Stimulated activated effector memory CD8-positive, alpha-beta T cell treated with anti-CD3 and anti-CD28 coated beads, Interleukin-12 subunit alpha, Interleukin-12 subunit beta, amount 100 ng/mL, for 72 hours (primary cell): ENCODE results near the gene SYCE1L.
A peak's percentile ranks its signal among the peaks of the same experiment; 100 is the strongest.
"Not testable (repeated sequence)": the region's sequence is repeated elsewhere in the genome, so short reads cannot be mapped to it uniquely, and the experiment has no call there.

Experiments used
- ATAC-seq: fragments of 150-1000 bp; cut with Tn5 transposase; 2 replicates; pipeline ENCODE4 v1.10.0; 2021
- DNase-seq, 2 donors: peaks; one replicate each; pipeline ENCODE4 v3.0.0; 2021 to 2022; ENCODE audit warnings: low spot score in 2 of 2
- H3K27ac Mint-ChIP-seq: one replicate; pipeline ENCODE4 v1.8.0; 2022; ENCODE audit warnings: mild to moderate bottlenecking, mixed read lengths
- H3K36me3 Mint-ChIP-seq: one replicate; pipeline ENCODE4 v1.8.0; 2022; ENCODE audit warnings: mild to moderate bottlenecking, mixed read lengths
- H3K4me1 Mint-ChIP-seq: one replicate; pipeline ENCODE4 v1.8.0; 2022; ENCODE audit warnings: mixed read lengths
- H3K4me3 Mint-ChIP-seq: one replicate; pipeline ENCODE4 v1.8.0; 2022; ENCODE audit warnings: mild to moderate bottlenecking, mixed read lengths
- H3K9me3 Mint-ChIP-seq: one replicate; pipeline ENCODE4 v1.8.0; 2022; ENCODE audit warnings: mixed read lengths

Gene SYCE1L

DNA sequence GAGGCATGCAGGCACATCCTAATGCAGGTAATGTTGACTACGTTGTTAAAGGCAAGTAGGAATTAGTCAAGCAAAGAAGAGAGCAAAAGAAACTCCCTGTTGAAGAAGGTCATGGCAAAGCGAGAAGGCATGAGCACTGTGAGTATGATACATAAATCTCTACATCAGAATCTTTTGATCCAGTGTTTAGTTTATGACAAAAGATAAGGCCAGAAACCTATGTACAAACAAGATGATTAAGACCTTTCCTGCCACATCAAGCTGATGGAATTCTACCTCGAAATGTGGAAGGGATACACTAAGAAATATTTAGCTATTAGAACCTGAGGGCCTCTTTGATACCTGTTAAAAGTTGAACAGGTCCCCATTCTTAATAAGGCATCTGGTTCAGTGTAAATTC, 20.2 kb downstream of the SYCE1L start:
- Mint-ChIP-seq H3K4me3 (no peak overlapping the region), H3K36me3 (no peaks in the 10 kb centered on the region), H3K4me1 (no peaks in the 10 kb centered on the region), H3K9me3 (no peaks in the 10 kb centered on the region), H3K27ac (no peak overlapping the region)
- DNase-seq (no peak), ATAC-seq (no peak)

DNA sequence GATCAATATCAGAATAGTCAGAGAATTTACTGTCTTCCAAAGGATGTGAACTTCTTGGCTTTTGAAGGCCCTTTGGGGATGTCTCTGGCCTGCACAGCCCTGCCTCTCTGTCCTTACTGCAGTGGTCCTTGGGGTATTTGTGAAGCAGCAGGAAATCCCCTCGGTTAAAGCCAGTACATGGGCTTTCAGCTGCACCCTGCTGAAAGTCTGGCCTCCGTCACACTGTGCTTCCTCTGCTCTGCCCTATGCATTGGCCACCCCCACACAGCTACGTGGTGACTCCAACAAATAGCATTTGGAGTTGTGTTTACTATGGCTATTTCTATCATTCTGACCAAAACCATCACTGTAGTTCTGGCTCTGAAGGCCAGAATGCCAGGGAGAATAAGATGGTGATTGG, 21.2 kb downstream of the SYCE1L start:
- ATAC-seq (no peak), DNase-seq (no peak)
- no peak overlapping the region for H3K27ac Mint-ChIP-seq
- no peak overlapping the region for H3K4me3 Mint-ChIP-seq
- H3K9me3 Mint-ChIP-seq: no peaks in the 10 kb centered on the region
- H3K4me1 Mint-ChIP-seq: no peaks in the 10 kb centered on the region
- H3K36me3 Mint-ChIP-seq: no peaks in the 10 kb centered on the region

DNA sequence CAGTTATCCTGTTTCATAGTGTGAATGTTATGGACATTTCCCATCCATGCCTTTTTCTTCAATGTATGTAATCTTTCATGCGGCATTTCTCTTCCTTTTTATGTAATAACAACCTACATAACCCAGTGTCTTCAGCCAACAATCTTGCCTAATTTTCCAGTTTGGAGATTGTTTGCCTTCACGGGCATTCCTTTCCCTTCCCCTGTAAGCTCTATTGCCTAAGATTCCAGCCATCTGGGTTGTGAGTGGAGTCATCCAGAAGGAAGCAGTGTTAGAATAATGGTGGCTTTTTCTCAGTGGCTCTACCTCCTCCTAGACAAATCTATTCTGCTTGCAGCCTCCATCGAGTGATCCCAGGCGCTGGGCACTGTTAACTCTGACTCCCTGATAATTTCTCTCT, 22.3 kb downstream of the SYCE1L start:
- H3K4me3 Mint-ChIP-seq: no peak overlapping the region
- H3K27ac Mint-ChIP-seq: no peak overlapping the region
- H3K4me1 Mint-ChIP-seq: no peaks in the 10 kb centered on the region
- no peaks in the 10 kb centered on the region for H3K36me3 Mint-ChIP-seq
- no peaks in the 10 kb centered on the region for H3K9me3 Mint-ChIP-seq
- no peak for DNase-seq
- no peak for ATAC-seq

- Mint-ChIP-seq H3K36me3 (no peaks in the 10 kb centered on the region), H3K4me1 (no peaks in the 10 kb centered on the region), H3K27ac (no peak overlapping the region), H3K9me3 (no peaks in the 10 kb centered on the region), H3K4me3 (no peak overlapping the region)
- ATAC-seq: no peak
- peak in 1 of 2 donors; percentile 60 for DNase-seq
Observed at GRCh38 chr16:77223184-77223583, 24.0 kb downstream of the SYCE1L start.

GRCh38 chr16:77225182-77225581, 26.0 kb downstream of the SYCE1L start:
- DNase-seq (no peak), ATAC-seq (no peak)
- Mint-ChIP-seq H3K9me3 (no peaks in the 10 kb centered on the region), H3K4me1 (no peaks in the 10 kb centered on the region), H3K27ac (no peak overlapping the region), H3K36me3 (no peaks in the 10 kb centered on the region), H3K4me3 (no peak overlapping the region)

DNA sequence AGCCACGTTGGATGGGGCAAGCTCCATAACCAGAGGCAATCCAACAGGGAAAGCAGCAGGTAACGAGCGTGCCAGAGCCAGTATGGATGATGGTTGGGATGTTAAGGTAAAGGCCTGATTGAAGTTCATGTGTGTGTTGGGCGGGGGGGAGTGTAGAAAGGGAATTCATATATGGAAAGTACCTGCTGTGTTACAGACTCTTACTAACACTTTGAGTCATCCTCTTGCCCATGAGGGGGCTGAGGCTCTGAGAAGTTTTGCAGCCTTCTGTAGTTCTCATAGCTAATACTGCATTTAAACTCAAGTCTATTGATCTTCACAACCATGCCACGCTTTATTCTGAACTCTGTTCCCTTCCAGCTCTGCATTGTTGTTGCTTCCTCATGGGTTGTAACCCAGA, 28.5 kb downstream of the SYCE1L start:
- ATAC-seq: peak; percentile 76
- Mint-ChIP-seq H3K36me3 (no peaks in the 10 kb centered on the region), H3K9me3 (no peaks in the 10 kb centered on the region), H3K4me1 (no peaks in the 10 kb centered on the region), H3K27ac (no peak overlapping the region), H3K4me3 (no peak overlapping the region)
- DNase-seq: no peak

GRCh38 chr16:77231047-77231446, 31.8 kb downstream of the SYCE1L start:
- no peak for ATAC-seq
- no peaks in the 10 kb centered on the region for H3K36me3 Mint-ChIP-seq
- no peak overlapping the region for H3K27ac Mint-ChIP-seq
- H3K4me1 Mint-ChIP-seq: no peaks in the 10 kb centered on the region
- H3K9me3 Mint-ChIP-seq: no peaks in the 10 kb centered on the region
- DNase-seq: no peak
- H3K4me3 Mint-ChIP-seq: no peak overlapping the region

GRCh38 chr16:77233799-77234519, 34.8 kb downstream of the SYCE1L start:
- Mint-ChIP-seq H3K4me1 (no peaks in the 10 kb centered on the region), H3K4me3 (no peak overlapping the region), H3K9me3 (no peaks in the 10 kb centered on the region), H3K36me3 (no peaks in the 10 kb centered on the region), H3K27ac (no peak overlapping the region)
- DNase-seq (no peak), ATAC-seq (no peak)

GRCh38 chr16:77234611-77235010, 35.4 kb downstream of the SYCE1L start:
- Mint-ChIP-seq H3K9me3 (no peaks in the 10 kb centered on the region), H3K36me3 (no peaks in the 10 kb centered on the region), H3K27ac (no peak overlapping the region), H3K4me1 (no peaks in the 10 kb centered on the region), H3K4me3 (no peak overlapping the region)
- ATAC-seq (no peak), DNase-seq (no peak)

DNA sequence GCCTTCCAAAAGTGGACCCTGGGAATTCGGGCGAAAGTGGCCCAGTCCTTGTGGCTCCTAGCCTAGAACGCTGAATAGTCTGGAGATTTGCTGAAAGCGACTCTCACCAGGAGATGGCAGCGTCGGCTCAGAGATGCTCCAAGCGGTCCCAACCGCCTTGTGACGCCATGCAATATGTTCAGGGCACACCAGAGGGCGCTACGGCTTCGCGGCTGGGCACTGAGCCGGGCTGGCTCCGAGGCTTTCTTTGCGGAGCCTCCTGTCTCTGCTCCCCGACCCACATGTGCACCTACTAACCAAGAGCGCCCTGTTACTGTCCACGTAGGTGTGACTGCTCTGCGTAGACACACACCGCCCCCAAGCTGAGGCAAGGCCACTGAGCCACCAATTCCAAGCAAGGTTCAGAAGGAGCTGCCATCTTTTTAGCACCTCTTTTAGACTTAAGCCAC, 36.9 kb downstream of the SYCE1L start:
- Mint-ChIP-seq H3K27ac (no peak overlapping the region), H3K36me3 (no peaks in the 10 kb centered on the region), H3K9me3 (no peaks in the 10 kb centered on the region), H3K4me1 (no peaks in the 10 kb centered on the region), H3K4me3 (peak overlapping the region; percentile 18)
- peak; percentile 83 to 91 for DNase-seq
- ATAC-seq: peak; percentile 96

DNA sequence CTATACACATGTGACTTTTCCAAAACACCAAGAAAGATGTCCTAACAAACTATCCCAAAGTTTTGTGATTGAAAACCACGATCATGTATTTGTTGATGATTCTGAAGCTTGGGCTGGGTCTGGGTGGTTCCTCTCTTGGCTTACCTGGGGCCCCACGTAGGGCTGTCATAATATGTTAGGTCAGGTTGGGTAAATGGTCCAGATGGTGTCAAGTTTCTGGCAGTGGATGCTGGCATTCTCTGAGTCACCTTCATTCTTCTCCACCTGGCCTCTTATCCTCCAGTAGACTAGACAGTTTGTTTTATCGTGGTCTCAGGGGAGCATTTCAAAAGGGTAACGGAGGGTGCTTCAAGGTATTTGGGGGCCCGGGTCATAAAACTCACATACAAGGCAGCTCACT, 39.4 kb downstream of the SYCE1L start:
- DNase-seq (no peak), ATAC-seq (no peak)
- H3K9me3 Mint-ChIP-seq: no peaks in the 10 kb centered on the region
- H3K27ac Mint-ChIP-seq: no peak overlapping the region
- H3K36me3 Mint-ChIP-seq: no peaks in the 10 kb centered on the region
- H3K4me1 Mint-ChIP-seq: no peaks in the 10 kb centered on the region
- H3K4me3 Mint-ChIP-seq: no peak overlapping the region

DNA sequence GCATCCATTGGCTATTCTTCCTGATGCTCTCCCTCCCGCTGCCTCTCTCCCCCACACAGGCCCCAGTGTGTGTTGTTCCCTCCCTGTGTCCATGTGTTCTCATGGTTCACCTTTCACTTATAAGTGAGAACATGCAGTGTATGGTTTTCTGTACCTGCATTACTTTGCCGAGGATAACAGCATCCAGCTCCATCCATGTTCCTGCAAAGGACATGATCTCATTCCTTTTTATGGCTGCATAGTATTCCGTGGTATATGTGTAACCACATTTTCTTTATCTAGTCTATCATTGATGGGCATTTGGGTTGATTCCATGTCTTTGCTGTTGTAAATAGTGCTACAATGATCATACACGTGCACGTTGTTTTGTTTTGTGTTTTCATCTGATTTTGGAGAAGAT, 43.3 kb downstream of the SYCE1L start:
- H3K4me3 Mint-ChIP-seq, H3K27ac Mint-ChIP-seq, H3K4me1 Mint-ChIP-seq, H3K9me3 Mint-ChIP-seq, ATAC-seq, DNase-seq, H3K36me3 Mint-ChIP-seq: not testable (repeated sequence)

GRCh38 chr16:77246150-77246549, 46.9 kb downstream of the SYCE1L start:
- H3K36me3 Mint-ChIP-seq: no peaks in the 10 kb centered on the region
- ATAC-seq: no peak
- no peaks in the 10 kb centered on the region for H3K9me3 Mint-ChIP-seq
- H3K4me3 Mint-ChIP-seq: no peak overlapping the region
- H3K27ac Mint-ChIP-seq: no peak overlapping the region
- H3K4me1 Mint-ChIP-seq: no peaks in the 10 kb centered on the region
- no peak for DNase-seq

DNA sequence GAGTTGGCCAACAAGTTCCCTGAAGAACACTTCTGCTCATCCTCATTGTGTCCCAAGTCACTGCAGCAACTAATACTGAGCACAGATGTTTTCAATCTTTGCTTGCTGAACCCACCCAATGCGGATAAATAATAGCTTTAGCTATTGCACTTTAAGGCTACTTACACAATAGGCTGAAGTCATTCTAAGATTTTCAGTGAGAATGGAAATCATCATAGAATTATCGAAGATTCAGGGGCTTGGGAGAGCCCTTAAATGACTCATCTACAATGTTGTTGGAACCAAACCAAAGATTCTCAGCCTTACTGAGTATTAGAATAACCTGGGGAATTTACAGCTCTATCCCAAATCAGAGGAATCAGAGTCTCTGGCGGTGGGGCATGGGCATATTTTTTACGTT, 51.2 kb downstream of the SYCE1L start:
- no peak for DNase-seq
- Mint-ChIP-seq H3K4me1 (no peaks in the 10 kb centered on the region), H3K27ac (no peak overlapping the region), H3K36me3 (no peaks in the 10 kb centered on the region), H3K4me3 (no peak overlapping the region), H3K9me3 (no peaks in the 10 kb centered on the region)
- ATAC-seq: no peak
